HG03565 (cell line): ENCODE results near the gene KRCC1.
"Not testable (repeated sequence)": the region's sequence is repeated elsewhere in the genome, so short reads cannot be mapped to it uniquely, and the experiment has no call there.

Experiments
- ATAC-seq: cut with Tn5 transposase; IDR thresholded peaks from one replicate; pipeline ENCODE4 v1.9.1; 2021; ENCODE audit warnings: mild to moderate bottlenecking, moderate library complexity; ENCODE audit not compliant: unreplicated experiment

The KRCC1 gene

GRCh38 chr2:88005776-88006175 lies 49.8 kb downstream of the KRCC1 start:
- ATAC-seq: no peak

DNA sequence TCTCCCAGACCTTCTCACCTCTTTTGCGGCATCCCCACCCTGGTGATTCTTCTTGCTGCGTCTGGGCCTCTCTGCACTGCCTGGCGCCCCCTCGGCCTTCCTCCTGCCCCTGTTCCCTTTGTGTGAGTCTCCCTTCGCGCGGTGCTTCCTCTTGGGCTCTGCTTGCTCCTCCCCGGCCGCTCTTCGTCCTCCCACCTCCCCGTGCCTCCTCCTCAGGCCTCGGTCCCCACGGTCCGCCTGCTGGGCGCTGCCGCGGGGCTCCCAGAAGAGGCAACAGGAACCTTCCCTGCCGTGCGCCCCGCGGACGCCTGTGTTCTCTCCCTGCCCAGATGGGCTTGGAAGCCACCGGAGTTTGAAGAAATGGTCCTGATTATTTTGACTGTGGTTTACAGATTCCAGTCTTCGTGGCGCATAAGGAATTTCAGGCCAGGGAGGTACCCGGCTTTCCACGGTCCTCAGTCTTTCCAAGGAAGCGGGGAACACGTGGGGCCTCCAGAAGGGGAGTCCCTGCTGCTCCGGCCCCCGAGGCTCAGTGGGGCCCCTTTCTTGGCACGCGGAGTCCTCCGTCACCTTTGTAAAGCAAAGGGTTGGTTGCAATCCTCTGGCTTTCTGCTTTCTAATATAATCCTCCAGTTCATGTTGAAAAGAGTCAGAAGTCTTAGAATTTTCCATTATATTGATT lies 52.4 kb downstream of the KRCC1 start:
- no peak for ATAC-seq

- ATAC-seq: no peak
Observed at GRCh38 chr2:88002359-88002707, 53.2 kb downstream of the KRCC1 start.

- ATAC-seq: not testable (repeated sequence)
Observed at GRCh38 chr2:88000474-88000873, 55.1 kb downstream of the KRCC1 start.

DNA sequence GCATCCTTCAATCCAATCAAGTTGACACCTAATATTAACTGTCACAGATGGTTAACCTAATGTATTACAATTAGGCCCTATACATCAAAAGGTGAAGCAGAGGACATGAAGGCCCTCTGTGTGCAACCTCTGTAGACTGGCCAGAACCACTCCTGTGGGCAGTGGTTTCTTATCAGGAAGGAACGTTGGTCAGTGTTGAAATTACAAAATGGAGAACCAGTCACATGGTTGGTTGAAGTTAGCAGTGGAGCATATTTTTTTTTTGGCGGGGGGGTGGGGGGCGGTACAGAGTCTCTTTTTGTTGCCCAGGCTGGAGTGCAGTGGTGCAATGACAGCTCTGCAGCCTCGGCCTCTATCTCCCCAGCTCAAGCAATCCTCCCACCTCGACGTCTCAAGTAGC lies 59.0 kb downstream of the KRCC1 start:
- no peak for ATAC-seq

DNA sequence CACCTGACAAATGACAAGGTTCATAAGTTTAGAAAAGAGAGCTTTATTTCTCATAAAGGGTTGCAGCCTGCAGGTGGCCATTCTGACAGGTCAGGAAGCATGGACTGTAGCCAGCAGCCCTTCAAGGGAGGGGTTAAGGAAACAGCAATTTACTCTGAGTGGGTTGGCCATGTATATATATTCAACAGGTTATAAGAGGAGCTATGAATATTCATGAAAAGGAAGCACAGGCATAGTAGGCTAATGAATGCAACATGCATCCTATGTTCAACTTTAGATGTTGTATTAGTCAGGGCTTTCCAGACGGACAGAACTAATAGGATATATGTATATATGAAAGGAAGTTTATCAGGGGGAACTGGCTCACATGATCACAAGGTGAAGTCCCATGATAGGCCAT lies 59.8 kb downstream of the KRCC1 start:
- no peak for ATAC-seq

DNA sequence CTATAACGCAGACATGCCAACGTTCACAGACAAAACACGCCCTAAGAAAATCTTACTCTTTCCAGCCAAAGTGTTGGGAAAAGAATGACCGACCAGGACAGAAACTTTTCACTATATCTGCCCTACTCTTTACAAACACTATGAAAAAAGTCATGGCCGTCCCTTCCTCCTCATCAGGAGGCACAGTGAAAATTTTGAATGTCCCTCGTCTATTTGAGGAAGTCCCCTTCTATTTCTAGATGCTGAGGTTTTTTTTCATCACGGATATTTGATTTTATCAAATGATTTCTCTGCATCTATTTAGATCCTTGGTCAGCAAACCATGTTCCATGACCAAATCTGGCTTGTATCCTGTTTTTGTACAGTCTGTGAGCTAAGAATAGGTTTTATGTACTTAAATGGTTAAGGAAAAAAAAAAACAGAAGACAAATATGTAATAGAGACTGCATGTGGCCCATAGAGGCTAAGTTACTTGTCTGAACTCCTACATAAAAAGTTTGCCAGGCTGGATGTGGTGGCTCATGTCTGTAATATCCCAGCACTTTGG lies 61.2 kb downstream of the KRCC1 start:
- ATAC-seq: not testable (repeated sequence)

DNA sequence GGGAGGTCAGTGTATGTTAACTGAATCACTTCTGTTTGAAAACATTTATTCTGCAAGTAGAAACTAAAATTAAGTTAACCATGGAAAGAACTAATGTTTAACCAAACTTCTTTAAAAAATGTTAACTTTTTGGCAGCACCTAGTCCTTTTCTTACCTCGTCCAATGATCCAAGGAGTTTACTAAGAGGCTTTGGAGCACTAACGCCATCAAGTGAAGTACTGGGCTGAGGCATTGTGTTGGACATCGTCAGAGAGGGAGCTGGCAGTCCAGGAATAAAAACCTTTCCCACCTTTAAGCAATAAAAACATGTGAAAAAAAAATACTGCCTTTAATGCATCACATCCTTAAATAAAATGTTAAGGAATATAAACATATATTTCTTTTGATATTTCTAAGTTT lies 63.0 kb downstream of the KRCC1 start:
- ATAC-seq: not testable (repeated sequence)

DNA sequence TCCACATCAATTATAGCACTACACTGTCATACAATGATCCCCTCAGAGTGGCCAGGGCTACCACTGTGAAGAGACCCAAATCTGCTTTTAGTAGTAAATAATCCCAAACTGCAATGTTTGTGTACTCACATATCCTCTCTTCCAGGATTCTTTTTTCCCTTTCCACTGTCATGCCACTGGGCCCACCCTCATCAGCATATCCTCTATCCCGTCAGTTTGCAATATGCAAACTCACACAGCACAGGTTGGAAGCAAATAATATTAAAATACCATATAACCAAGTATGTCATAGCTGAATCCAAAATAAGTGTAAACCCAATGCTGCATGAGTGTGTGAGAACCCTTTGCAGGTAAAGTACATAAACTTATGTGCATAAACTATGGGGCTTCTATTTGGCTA lies 68.1 kb downstream of the KRCC1 start:
- not testable (repeated sequence) for ATAC-seq

DNA sequence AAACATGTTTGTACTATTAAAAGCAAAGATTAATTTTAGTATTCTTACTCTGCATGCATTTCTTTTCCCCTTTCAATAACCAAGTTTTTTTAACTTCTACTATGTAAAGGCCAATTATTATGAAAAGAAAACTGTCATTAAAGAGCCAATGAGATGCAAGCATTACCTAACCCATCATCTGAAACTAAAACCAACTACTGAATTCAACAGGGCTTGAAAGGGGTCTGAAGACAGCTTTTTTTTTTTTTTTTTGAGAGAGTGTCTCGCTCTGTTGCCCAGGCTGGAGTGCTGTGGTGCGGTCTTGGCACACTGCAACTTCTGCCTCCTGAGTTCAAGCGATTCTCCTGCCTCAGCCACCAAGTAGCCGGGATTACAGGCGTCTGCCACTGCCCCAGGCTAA lies 69.7 kb downstream of the KRCC1 start:
- not testable (repeated sequence) for ATAC-seq

- not testable (repeated sequence) for ATAC-seq
Observed at GRCh38 chr2:87981182-87981581, 74.4 kb downstream of the KRCC1 start.
